ENCODE data around the gene RGS3.

RGS3 gene

DNA sequence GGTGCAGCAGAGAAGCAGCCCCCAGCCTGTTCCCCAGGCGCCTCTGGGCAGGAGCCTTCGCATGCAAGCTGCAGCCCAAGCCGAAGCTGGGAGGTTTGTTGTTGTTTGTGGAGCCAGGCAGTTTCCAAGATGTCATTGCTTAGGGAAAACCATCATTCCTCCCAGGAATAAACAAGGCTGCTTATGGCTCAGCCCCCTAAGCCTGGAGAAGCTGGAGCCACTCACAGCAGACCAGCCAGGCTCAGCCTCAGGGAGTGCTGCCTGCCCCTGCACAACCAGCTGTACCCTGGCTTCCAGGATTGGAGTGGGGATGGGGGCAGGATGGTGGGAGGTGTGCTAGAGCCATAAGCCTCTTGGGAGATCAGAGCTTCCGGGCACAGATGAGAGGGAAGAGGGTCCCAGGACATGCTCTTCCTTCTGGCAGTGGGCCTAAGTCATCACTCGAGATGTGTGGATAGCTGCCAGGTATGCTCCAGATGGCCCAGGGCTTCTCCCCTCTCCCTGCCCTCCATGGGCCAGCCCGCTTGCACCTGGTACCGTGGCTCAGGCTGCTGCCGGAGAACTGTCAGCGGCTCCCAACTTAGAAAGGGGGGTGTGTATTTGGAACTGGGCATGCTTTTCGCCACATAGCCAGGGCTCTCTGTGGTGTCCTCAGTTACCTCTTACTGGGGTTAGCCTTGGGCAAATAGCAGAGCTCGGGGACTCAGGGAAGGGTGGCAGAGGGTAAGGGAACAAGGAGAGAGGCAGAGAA lies 105.2 kb downstream of the RGS3 start:
- DNase-seq, result peak in 1 of 56 donors; percentile 24

DNA sequence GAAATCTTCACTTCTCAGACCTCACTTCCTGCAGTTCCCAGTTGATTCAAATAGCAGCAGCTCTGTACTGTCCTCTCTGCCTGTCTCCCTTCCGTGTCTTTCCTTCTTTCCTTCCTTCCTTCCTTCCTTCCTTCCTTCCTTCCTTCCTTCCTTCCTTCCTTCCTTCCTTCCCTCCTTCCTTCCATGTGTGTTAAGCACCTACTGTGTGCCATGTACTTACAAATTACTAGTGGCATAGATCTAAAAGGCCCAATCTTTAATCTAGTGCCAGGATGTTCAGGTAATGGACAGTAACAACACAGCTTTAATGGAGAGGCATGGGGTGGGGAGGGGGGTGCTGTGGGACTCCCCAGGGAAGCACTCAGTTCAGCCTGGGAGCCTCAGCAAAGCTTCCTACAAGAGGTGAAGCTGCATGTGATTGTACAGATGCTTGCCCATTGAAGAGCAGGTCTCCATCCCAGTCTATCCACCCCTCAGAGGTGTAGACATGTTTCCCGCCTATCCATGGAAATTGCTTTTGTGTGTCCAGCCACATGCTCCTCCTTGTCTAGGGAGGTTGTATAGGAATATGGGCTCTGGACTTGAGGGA lies 106.0 kb downstream of the RGS3 start:
- no peak for DNase-seq

DNA sequence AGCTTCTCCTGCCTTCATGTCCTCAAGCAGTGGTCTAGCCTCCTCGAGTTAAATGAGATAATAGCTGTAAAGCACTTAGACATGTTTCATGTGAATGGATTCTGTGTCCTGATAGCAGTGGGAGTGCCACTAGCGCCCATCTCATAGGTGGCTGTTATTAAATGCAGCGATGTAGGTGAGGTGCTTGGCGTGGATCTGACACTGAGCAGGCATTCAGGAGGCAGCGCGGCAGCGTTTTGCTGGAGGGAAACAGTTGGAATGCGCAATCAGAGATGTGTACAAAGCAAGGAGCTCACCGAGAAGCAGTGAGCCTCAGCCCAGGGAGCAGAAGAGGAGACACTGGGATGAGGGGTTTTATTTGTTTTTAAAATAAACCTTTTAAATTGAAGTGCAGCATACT lies 106.6 kb downstream of the RGS3 start:
- DNase-seq, result no peak

DNA sequence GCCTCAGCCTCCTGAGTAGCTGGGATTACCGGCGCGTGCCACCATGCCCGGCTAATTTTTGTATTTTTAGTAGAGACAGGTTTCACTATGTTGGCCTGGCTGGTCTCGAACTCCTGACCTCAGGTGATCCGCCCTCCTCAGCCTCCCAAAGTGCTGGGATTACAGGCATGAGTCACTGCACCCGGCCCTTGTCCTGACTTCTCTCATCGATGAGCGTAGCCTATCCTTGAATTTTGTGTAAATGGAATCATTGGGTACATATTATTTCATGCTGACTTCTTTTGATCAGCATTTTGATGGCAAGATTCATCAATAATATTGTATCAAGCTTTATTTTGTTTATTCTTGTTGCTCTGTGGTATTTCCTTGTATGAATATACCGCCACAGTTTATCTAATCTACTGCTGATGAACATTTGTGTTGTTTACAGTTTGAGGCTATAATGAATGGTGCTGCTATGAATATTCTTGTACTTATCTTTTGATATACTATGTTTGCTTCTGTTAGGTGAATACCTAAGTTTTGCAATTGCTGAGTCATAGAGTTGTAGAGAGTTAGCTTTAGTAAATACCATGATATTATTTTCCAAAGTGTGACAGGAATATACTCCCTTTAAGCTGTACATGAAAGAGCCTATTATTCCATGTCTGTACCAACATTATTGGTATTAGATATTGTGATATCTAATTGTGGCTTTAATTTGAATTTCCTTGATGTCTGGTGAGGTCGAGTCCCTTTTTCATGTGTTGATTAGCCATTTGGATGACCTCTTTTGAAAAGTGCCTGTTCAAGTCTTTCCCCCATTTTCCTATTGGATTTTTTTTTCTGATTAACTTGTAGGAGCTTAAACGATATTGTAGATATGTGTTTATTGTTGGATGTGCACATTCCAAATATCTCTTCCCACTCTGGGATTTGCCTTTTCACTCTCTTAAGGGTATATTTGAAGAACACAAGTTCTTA lies 107.5 kb downstream of the RGS3 start:
- no peak for DNase-seq

DNA sequence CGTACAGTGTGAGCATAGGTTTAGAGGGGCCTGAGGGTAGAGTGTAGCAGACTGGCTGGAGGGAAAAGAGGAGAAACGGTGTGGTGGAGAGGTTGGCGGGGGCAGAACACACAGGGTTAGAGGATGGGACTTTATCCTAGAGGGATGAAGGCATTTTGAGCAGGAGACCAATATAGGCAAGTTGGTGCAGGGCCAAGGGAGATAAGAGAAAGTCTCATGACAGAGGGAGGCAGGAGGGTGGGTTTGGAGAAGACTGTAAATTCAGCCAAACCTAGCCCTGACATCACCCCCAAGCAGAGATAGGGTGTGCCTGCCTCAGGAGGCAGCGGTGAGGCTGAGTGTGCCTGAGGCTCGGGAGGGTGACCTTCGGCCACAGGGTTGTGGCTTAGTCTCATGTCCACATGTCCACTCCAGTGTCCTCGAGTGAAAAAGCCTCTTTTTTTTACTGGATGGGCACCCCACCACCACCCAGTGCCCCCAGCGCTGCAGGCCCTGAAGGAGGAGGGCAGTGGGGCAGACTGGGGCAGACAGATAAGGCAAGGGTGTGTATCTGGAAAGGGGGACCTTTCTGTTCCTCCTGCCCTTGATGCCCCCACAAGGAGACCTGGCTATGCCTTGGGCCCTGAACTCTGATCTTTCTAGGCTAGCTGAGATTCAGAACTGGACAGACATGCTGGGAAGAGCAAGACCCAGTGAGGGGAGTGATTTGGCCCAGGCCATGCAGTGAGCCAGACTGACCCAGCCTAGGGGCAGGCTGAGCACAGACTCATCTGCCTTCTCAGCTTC lies 108.7 kb downstream of the RGS3 start:
- DNase-seq, result no peak

DNA sequence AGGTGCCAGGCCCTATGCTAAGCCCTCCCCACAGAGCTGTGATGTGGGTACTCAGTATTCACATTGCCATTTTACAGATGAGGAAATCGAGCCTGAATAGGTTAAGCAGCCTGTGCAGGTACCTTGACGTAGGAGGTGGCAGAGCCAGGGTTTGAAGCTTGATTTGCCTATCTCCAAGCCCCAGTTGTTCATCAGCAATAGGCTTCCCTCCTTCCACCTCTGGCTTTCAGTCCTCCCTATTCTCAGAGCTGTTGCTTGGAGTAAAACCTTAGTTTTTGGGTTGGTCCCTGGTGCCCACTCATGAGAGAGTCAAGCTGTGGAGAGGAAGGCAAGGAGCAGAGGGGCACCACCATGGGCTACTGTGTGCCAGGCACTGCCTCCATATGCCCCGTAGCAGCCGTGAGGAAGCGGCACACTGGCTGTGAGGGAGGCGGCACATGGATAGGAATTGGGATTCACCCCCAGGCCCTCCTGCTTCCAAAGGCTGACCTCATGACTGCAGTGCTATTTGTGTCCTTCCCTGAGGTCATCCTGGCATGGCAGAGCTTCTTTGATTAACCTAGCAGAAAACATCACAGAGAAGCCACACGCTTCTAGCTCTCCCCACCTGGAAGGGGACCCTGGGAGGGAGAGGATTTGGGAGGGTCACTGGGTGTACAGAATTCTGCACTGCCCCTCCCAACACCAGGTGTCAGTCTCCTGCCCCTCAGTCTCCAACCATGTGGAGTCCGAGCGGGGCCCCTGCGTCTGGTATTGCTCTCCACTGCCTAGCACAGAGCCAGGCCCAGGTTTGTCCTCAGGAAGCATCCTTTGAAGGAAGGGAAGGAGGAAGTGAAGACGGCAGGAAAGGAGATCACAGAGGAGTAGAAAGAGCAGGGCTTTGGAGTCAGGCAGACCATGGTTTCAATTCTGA lies 109.8 kb downstream of the RGS3 start:
- no peak for DNase-seq

DNA sequence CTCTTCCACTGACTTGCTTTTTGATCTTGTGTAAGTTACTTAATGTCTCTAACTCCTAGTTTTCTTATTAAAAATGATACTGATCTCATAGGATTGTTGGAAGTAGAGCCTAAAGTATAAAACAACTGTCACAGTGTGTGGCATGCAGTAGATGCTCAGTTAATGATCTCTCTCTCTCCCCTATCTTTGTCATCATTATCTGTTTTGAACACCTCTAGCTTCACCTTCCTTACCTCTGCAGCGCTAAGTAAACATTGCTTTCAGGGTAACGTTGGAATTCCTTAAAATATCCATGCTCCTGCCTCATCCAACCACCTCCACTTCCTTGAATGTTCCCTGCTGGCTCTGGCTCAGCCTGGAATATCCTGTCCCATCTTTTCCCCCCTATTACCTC lies 110.4 kb downstream of the RGS3 start:
- no peak for DNase-seq

DNA sequence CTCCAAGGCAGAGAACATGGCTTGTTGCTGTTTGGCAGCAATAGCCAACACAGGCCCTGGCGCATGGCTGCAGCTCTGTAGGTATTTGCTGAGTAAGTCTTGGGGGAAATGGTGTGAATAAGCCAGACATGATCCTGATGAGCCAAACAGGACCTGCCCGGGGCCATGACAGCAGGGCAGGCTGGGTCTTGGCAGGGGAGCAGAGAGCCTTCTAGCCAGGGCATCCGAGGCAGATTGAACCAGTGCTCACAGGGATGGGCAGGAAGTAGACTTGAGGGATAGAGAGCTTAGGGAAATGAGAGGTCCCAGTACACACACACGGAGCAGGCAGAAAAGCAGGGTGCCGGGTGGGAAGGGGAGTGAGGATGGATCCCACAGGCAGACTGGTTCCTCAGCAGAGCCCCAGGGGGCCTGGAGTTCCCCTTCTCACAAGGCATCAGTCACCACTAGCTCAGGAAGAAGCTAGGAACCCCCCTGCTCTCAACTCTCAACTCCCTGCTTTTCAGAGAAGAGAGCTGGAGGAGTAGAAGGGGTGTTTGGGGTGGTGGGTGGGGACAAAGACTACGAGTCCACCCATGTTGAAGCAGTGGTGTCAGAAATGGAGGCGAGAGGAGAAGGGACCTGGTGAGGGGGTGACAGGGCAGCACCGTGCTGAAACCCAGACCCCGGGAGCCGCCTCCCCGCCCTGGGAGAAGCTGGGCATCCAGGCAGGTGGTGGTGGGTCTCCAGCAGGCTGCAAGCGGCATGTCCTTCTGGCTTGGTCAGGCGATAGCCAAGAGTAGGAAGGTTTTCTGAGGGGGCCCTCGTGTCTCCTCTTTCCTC lies 111.1 kb downstream of the RGS3 start:
- DNase-seq, result no peak

DNA sequence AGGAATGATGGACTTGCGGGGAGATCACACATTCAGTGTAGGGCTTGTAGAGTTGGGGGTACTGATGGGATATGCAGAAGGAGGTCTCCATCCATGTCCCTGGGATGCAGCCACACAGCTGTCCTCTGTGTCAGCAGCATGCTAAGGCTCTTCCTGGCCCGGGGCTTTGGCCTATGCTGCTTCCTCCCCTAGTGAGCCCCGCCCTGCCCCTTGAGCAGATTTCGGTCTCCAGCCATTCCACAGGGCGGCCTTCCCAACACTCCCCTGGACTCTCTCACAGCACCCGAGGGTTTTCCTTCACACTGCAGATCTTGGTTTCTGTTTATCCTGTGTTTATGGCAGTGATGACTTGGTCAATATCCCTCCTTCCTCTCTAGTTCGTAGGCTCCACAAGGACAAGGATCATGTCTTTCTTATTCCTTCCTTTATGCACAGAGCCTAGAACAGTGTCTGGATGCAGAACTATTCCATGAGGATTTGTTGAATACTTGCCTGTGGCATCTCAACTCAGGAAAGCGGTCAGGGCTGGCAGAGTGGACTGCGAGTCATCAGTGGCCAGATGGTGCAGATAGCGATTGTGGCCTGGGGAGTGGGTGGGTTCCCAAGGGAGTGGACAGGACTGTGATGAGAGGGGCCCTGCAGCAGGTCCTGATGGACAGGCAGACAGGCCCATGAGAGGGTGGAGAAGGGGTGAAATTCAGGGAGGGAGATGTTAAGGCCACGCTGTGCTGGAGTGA lies 114.2 kb downstream of the RGS3 start:
- no peak for DNase-seq

DNA sequence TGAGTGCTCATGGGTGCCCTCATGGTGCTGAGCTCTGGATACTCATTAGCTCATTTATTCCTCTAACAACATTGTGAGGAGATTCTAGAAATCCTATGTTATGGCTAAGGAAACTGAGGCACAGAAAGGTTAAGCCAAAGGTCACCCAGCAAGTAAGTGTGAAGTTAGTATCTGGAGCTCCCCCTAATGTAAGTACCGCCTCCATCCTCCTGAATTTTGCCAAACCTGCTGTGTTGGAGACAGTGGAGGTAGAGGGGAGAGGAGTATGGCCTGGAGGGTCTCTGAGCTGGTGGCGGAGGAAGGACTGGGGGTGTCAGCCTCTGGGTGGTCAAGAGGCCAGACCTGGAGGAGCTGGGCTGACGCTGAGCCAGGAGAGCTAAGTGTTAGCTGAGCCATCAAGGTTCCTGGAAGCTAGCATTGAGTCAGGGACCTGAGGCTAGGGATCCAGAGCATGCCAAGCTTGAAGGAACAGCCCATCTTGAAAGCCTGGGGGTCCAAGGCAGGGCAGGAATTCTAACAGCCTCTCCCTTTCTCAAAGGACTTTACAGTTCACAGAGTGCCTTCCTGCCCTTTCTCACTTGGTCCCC lies 114.8 kb downstream of the RGS3 start:
- no peak for DNase-seq

DNA sequence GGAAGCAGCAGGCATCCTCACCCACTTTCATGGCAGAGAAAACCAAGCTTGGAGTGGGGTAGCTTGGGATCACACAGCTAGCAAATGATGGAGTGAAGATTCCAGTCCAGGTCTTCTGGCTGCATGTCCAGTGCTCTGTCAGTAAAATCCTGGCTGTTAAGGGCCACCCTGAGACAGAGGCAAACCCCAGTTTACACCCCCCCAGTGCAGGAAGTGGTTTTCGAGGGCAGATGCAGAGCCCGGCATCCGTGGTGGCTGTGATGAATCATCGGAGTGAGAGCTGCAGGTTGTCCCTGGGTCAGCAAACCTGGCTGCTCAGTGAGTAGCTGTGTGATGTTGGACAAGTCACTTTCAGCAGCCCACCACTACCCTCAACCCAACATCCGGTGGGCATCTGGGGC lies 115.4 kb downstream of the RGS3 start:
- peak in 2 of 56 donors; percentile 15 to 22 for DNase-seq

DNA sequence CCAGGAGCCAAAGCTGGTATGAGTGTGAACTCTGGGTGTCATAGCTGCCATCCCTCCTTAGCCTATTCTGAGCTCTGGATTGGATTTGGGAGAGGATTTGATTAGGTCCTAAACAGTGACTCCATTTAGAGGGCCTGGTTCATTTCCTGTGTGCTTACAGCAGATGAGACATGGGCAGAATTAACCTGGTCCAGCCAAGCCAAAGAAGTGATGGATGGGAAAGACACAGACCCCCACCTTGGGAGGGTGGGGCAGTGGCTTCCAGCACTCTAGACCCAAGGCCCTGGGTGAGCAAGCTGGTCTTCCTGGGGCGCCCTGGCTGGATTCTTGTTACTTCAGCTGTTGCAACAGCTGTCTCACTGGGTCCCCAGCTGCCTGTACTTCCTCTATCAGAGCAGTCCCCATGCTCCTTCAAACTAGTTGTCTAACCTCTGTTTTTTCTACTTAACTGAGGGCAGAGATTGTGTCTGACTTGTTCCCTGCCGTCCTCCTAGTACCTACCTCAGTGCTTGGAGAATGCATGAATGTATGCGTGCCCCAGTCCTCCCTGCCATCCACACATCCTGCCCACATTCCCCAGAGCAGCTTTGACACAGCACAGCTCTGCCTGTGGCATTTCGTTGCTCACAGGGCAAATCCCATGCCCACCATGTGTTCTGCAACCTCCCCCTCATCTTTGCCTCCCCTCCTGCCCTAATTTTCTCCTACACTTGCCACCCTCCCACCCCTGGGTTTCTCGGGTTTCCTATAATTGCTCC lies 115.9 kb downstream of the RGS3 start:
- DNase-seq, result peak in 6 of 56 donors; percentile 9 to 41 (median 18)

DNA sequence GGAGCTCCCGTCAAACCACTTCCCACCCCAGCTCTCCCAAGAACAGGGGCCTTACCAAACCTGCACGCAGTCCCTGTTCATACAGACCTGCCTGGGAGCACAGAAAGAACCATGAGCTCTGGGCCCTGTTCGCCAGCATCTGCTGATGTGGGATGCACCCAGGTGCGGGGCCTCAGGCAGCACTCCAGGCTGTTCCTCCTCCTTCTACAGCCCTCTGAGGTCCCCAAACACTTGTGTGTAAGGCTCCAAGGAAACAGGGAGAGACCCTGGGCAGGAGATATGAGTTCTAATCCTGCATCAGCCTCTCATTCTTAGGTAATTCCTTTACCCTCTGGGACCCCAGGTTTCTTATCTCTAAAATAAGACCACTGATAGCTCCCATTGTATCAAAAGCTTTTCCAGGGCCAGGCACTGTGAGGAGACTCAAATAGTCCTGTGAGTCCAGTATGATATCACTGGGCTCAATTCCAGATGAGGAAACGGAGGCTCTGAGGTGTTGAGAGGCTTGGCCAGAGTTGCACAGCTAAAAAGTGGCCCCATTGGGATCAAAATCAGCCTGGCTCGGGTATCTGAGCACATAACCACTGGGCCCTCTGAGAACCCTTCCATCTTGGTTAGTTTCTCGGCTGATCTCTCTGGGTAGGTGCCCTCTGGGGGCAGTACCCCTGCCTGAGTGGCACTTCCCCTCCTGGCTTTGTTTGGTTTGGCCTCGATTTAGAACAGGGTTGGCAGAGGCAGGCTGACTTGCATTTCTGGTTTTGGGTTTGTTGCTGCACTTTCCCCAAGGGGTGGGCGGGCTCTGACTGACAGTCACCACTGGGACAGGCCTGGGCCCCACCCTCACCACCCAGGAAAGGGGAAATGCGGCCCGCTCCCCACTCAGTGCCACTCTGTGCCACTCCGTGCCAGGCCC lies 116.8 kb downstream of the RGS3 start:
- peak in 46 of 56 donors; percentile 14 to 79 (median 45) for DNase-seq

DNA sequence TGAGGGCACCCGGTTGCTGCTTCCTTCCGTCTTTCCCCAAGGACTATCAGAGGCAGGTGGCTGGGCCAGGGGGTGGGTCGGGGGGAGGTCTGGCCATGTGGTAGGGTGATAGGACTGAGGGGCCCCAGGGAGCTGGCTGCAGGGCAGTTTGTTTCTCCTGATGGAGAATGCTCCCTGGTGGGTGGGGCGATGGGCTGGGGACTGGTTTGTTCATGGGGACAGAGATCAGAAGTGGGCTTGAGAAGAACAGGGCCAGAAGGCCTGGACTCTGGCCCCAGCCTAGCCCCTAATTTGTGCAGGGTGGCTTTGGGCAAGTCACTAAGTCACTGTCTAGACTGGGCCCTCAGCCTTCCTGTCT lies 117.4 kb downstream of the RGS3 start:
- DNase-seq, result peak in 1 of 56 donors; percentile 15

DNA sequence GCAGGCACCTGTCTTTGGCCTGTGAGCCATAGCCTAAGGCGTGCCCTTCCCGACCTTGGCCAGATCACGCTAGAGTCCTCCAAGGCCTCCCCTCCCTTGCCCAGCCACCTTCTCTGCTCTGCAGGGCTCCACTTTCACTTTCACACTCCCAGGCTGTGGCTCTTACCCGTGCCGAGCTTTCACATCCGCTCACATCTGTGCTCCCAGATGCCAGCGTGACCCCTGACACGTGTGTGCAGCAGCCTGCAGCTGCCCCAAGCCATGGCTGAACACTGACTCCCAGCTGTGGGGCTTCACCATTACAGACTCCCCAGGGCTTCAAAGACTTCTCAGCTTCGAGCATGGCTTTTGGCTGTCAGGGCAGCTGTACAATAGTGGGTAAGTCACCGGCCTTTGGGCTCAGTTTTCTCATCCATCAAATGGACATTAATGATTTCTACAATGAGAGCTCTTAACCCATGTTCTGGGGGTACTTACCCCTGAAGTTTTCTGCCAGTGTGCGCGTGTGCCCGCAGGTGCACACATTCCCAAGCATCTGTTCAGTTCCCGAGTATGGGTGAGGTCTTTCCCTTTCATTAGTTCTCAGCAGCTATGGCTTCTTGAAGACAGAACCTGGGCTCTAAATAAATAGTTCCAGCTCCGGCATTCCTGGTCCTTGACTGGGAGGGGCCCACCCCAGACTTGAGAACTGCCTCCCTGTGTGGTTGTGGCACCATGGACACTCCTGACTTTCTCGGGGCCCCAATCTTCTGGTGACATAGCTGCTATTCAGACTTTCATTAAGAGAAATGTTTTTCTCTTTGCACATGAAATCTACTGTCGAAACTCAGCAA lies 118.6 kb downstream of the RGS3 start:
- peak in 49 of 56 donors; percentile 15 to 88 (median 64) for DNase-seq

Data from amygdala (tissue), 56 donors.